ENCODE data around the gene LCE3B. TPM values are rescaled to one million over a fixed set of nuclear protein-coding genes. Genes with fewer than 3 reads are reported as not detected.

The LCE3B gene
- total RNA-seq, 1 donor: not detected

DNA sequence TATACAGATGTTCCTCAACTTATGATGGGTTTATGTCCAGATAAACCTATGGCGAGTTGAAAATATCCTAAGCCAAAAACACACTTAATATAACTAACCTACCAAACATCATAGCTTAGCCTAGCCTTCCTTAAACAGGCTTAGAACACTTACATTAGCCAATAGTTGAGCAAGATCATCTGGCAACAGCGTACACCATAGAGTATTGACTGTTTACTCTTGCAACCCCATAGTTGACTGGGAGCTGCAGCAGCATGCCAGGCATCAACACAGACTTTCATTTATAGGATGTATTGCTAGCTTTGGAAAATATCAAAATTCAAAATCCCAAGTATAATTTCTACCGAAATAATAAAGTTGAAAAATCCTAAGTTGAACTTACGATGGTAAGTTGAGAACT lies 44.1 kb downstream of the LCE3B start:
- DNase-seq (ENCODE audit: low read depth in 2 of 3, low spot score in 2 of 3): no peak

DNA sequence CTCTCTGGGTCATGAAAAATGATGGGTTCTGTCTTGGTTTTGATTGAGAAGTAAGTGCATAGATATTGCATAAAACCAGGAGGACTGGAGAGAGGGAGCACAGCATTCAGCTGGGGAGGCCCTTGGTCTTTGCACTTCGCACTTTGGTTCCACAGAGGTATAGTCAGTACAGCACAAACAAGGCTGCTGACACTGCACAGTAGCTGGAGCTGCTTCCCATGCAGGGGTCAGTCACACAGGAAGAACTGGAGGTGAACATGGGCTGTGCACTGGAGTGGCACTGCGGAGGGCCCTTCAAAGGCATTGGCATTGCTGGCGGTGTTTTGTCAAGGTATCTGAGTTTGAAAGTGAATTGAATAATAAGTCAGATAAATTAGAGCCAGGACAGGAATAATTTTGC lies 45.0 kb downstream of the LCE3B start:
- no peak for DNase-seq (ENCODE audit: low read depth in 2 of 3, low spot score in 2 of 3)

DNA sequence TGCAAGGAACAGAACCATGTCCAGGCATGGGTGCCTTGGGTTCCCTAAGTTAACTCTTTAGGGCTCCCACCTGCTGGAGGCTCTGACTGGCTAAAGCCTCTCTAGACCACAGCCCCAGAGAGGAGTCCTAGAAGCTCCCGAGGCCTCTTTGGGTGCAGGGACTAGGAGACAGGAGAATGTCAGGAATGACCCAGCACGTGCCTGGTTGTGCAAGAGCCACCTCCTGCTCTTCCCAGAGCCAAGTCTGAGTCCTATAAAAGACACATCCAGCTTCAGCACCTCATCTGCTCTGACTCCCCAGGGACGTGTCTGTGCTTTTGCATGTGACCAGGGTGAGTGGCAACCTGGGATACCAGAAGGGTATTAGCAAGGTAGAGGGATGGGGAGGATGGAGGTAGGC lies 49.5 kb downstream of the LCE3B start, which contains the start of gene LCE2D:
LCE2D (plus strand) TSS at position 283 of the 400 bp plus-strand sequence. CDS start 726 bp downstream, outside the sequence.
- no peak for DNase-seq (ENCODE audit: low read depth in 2 of 3, low spot score in 2 of 3)

Small RNAs within 50 kb of the gene (small RNA-seq; reads per million reads assigned to genes)
- not detected for gene LCE3A
- gene LCE3B: not detected

Other genes with a start within 250 kb of the LCE3B start
- not detected for gene CRNN, start 199.5 kb upstream of the LCE3B start, total RNA-seq
- not detected for gene LCE5A, start 103.0 kb upstream of the LCE3B start, total RNA-seq
- not detected for gene CRCT1, start 99.3 kb upstream of the LCE3B start, total RNA-seq
- gene LCE3E, start 47.0 kb upstream of the LCE3B start, total RNA-seq: not detected
- gene LCE3D, start 33.3 kb upstream of the LCE3B start, total RNA-seq: not detected
- not detected for gene LCE3C, start 13.6 kb upstream of the LCE3B start, total RNA-seq
- not detected for gene LCE3A, start 9.3 kb downstream of the LCE3B start, total RNA-seq
- gene LCE2D, start 49.6 kb downstream of the LCE3B start, total RNA-seq: not detected
- not detected for gene LCE2C, start 61.5 kb downstream of the LCE3B start, total RNA-seq
- gene LCE2B, start 72.3 kb downstream of the LCE3B start, total RNA-seq: not detected
- not detected for gene LCE2A, start 84.5 kb downstream of the LCE3B start, total RNA-seq
- gene LCE4A, start 94.3 kb downstream of the LCE3B start, total RNA-seq: not detected
- gene KPRP, start 144.2 kb downstream of the LCE3B start, total RNA-seq: not detected
- not detected for gene LCE1F, start 161.3 kb downstream of the LCE3B start, total RNA-seq
- not detected for gene LCE1E, start 172.4 kb downstream of the LCE3B start, total RNA-seq
- gene LCE1D, start 182.9 kb downstream of the LCE3B start, total RNA-seq: not detected
- gene LCE1C, start 192.8 kb downstream of the LCE3B start, total RNA-seq: not detected
- not detected for gene LCE1B, start 198.2 kb downstream of the LCE3B start, total RNA-seq
- gene LCE1A, start 213.7 kb downstream of the LCE3B start, total RNA-seq: not detected
- gene LCE6A, start 229.0 kb downstream of the LCE3B start, total RNA-seq: not detected
- gene LCE7A, start 246.2 kb downstream of the LCE3B start, total RNA-seq: not detected

Measured in hematopoietic multipotent progenitor cell (in vitro differentiated cells).